ENCODE measurements around the gene GDF10.

GRCh38 chr10:47311193-47311931 is 11.4 kb downstream of the GDF10 start:
- no peak for TF ChIP-seq POLR2A (IDR thresholded peaks at IDR 0.05)
- TF ChIP-seq, protein P1, sequence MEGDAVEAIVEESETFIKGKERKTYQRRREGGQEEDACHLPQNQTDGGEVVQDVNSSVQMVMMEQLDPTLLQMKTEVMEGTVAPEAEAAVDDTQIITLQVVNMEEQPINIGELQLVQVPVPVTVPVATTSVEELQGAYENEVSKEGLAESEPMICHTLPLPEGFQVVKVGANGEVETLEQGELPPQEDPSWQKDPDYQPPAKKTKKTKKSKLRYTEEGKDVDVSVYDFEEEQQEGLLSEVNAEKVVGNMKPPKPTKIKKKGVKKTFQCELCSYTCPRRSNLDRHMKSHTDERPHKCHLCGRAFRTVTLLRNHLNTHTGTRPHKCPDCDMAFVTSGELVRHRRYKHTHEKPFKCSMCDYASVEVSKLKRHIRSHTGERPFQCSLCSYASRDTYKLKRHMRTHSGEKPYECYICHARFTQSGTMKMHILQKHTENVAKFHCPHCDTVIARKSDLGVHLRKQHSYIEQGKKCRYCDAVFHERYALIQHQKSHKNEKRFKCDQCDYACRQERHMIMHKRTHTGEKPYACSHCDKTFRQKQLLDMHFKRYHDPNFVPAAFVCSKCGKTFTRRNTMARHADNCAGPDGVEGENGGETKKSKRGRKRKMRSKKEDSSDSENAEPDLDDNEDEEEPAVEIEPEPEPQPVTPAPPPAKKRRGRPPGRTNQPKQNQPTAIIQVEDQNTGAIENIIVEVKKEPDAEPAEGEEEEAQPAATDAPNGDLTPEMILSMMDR (IDR thresholded peaks at IDR 0.05): no peak

Data from transverse colon (tissue), 3 donors.